Neural cell (in vitro differentiated cells): ENCODE results near the gene STX1B.

Source experiments
- CTCF ChIP-seq: fragments of 450-650 bp; IDR thresholded peaks from 2 replicates; pipeline ENCODE4 v1.5.1; 2014; ENCODE audit warnings: antibody characterized with exemption, mild to moderate bottlenecking, moderate library complexity; ENCODE audit not compliant: poor library complexity, severe bottlenecking
- EP300 ChIP-seq: fragments of 450-650 bp; conservative IDR thresholded peaks from 2 replicates; pipeline ENCODE4 v1.6.1; 2014; ENCODE audit warnings: antibody characterized with exemption, mild to moderate bottlenecking, moderate library complexity; ENCODE audit not compliant: poor library complexity, severe bottlenecking
- EZH2 ChIP-seq: fragments of 200-600, 300-800 bp; shearing (Covaris generic), sonication (generic); IDR thresholded peaks from 2 replicates; pipeline ENCODE4 v1.6.1; 2014; ENCODE audit warnings: antibody characterized with exemption, low read length, borderline replicate concordance, mild to moderate bottlenecking; ENCODE audit not compliant: insufficient read depth, poor library complexity, severe bottlenecking
- MXI1 ChIP-seq: fragments of 450-650 bp; conservative IDR thresholded peaks from 2 replicates; pipeline ENCODE4 v1.6.1; 2014; ENCODE audit warnings: antibody characterized with exemption, mild to moderate bottlenecking; ENCODE audit not compliant: poor library complexity, severe bottlenecking
- POLR2AphosphoS5 ChIP-seq: IDR thresholded peaks from 2 replicates; pipeline ENCODE4 v1.6.1; 2012
- RAD21 ChIP-seq: fragments of 450-650 bp; conservative IDR thresholded peaks from 2 replicates; pipeline ENCODE4 v1.6.1; 2014; ENCODE audit warnings: antibody characterized with exemption, mild to moderate bottlenecking, moderate library complexity
- SMC3 ChIP-seq: fragments of 450-650 bp; conservative IDR thresholded peaks from 2 replicates; pipeline ENCODE4 v1.6.1; 2014; ENCODE audit warnings: antibody characterized with exemption, mild to moderate bottlenecking, moderate library complexity; ENCODE audit not compliant: poor library complexity
- TAF1 ChIP-seq: IDR thresholded peaks from 2 replicates; pipeline ENCODE4 v1.6.1; 2012; ENCODE audit warnings: low read depth

GRCh38 chr16:31038993-31039392 lies 28.6 kb upstream of the STX1B start:
- TF ChIP-seq CTCF, result no peak
- TF ChIP-seq TAF1, result no peak
- TF ChIP-seq POLR2AphosphoS5, result no peak
- TF ChIP-seq EZH2, result no peak
- TF ChIP-seq EP300, result no peak
- no peak for TF ChIP-seq RAD21
- TF ChIP-seq MXI1, result no peak
- no peak for TF ChIP-seq SMC3
